IPS DF 4.7 (cell line): ENCODE measurements around the gene TRERF1.

ENCODE experiments used
- DNase-seq: peaks from one replicate; pipeline ENCODE4 v3.0.0-alpha.2; 2013; ENCODE audit warnings: low spot score; ENCODE audit errors: extremely low read depth

The TRERF1 gene

DNA sequence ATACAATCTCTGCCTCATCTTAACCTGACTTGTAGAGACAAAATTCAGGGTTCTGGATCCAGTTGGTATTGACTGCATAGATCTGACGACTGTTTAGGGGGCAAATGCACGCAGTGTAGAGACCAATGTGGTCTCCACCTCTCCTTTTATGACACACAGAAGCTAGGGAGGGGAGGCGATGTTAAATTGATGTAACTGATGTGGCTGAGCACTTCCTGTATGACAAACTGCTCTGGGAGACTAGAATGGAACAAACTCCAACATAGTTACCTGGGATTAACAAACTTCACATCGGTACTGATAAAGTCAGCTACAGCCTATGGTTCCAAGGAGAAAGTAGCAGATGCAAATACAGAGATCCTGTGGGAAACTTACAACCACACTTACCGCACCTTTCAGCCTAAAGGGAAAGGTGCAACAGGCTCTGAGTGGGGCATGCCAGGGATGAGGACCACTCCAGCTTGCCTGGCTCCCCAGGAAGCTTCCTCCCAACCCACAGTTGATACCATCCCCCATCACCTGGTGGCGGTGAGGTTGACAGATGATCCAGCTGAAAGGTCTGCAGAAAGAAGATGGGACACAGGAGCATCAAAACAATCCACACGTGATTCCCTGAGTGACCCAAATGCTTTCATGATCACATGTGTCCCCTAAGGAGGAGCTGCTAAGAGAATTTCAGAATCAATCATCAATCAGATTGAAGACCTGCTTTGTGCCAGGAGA is 173.4 kb downstream of the TRERF1 start:
- DNase-seq, result no peak

DNA sequence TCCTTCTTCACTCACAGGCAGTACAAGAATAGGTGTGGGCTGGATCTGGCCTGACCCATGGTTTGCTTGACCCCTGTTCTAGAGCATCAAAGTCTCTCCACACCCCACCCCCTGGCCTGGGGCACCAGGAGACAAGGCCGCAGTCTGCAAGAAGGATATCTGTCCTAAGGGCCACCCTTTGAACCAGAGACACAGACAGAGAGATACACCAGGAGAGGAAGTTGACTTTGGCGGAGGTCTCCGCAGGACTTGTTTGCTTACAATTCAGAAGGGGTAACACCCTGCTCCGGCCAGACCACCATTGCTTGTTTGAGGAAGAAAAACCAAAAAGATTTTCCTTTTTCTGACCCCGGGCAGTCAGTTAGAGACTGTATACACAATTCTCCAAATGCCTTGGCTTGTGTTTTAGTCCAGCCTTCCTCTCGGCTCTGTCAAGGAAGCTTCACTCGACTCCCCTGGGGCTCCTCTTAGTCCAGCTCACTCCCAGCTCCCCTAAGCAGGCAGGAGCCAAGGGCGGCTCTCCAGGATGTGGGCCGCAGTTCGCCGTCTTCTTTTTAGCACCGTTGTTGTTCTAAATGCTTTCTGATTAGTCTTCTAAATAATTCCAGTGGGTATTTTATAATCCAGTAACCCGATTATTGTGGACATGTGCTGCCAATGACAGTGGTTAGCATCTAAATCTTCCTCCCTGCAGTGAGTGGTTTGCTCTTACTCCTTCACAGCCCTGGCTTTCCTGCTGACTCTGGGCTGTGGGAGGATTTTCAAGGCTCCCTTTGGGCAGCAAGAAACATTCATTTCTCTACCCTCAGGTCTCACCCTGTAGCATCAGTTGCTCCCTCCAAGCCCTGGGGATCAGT is 175.5 kb downstream of the TRERF1 start:
- DNase-seq, result no peak

DNA sequence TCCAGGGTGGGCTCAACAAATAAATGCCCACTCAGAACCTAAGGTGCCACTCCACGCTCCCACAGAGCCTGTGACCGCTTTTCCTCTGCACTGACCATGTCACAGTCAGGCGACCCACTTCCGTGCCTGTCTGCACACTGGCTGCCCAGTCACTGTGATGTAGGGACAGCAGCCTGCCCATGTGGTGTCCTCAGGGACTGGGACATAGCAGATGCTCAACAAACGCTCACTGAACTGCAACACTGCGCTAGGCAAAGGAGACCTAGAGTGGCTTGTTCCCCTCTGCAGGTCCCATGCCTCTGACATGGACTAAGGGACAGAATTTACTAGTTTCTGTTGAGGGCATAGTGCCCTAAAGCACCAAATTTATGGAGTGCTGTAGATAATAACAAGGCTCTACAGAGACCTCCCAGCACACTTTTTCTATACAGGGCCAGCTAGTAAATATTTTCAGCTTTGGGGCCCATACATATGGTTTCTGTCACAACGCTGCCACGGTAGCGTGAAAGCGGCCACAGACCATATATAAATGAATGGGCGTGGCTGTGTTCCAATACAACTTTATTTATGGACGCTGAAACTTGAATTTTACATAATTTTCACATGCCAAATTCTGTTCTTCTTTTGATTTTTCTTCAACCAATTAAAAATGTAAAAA is 176.2 kb downstream of the TRERF1 start:
- no peak for DNase-seq

DNA sequence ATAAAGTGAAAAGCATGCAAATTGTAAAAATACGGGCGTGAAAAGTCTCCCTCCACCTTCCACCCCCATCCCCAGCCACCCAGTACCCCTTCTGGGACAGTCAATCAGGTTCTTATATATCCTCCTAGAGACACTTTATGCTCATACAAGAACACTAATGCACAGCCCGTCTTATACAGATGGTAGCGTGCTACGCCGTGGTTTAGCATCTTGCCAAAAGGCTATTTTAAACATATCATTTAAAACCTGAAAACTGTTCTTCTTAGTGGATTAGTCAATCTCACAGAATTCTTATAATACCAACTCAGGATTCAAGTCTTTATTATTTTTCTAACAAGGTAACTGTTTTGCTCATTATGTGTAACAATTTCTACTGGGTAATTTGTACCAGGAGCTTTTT is 176.8 kb downstream of the TRERF1 start:
- no peak for DNase-seq

DNA sequence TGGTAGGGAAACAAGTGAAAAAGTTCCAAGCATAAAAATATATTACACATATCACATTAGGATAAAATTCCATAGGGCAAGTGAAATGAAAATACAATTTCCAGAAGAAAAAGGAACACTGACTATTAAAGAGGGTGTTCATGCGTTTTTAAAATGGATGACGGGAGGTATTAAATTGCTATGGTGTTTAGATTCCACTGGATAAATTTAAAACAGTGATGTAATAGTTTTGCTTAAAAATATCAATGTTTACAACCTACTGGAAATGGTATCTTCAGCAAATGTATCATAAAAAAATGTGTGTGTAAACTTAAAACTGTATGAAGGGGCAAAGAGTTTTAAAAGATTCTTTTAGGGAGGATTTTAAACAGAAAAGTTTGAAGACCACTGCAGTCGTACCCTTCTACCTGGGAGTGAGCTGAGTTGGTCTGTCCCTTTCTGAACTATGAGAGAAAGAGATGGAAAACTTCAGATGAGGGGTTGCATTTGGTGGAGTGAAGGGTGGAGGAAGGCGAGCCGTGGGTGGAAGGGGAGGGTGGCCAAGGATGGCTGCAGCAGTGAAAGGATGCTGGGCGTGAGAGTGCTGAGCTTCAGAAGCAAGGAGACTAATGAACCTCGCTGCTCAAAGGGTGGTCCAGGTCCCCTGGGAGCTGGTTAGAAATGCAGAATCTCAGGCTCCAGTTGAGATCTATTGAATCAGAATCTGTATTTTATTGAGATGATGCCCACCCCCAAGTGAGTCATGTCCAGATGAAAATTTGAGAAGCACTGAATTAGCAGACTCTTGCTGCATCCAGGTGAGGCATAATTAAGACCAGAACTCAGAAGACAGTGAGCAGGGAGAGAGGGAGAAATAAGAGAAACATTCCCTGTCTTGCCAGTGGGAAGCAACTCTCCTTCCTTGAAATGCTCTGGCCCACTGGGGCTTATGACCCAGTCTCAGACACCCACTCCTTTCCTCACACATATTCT is 179.6 kb downstream of the TRERF1 start:
- DNase-seq, result no peak

DNA sequence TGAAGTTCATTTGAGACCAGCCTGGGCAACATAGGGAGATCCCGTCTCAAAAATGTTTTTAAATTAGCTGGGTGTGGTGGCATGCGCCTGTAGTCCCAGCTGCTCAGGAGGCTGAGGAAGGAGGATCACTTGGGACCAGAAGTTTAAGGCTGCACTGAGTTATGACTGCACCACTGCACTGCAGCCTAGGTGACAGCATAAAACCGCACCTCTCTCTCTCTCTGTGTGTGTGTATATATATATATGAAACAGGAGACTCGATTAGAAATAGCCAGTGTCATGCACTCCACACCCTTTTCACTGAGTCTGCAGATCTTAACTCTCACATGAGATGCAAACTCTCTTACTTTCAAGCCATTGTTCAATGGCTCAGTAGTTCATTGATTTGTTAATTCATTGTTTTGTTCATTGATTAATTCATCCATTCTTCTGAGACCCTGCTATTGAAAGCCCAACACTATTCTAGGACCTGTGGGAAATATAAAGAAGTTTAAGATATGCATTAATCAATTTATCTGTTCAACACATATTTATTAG is 181.7 kb downstream of the TRERF1 start:
- no peak for DNase-seq

DNA sequence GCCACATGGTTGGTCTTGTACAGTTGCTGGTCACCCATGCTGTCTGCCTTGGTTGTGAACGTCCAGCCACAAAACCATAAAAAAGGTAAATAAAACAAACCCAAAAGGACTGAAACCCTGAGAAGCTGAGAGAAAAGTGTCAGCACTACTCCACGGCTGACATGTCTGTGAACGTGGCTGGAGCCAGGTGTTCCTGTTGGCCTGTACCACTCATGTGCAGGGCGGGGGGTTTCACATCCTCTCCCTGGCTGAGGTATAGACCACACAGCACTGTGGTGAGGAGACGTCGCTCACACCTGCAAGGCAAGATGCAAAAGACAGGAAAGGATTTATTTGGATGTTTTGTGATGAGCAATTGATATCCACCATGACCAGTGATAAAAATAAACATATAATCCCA is 182.2 kb downstream of the TRERF1 start:
- DNase-seq, result no peak

DNA sequence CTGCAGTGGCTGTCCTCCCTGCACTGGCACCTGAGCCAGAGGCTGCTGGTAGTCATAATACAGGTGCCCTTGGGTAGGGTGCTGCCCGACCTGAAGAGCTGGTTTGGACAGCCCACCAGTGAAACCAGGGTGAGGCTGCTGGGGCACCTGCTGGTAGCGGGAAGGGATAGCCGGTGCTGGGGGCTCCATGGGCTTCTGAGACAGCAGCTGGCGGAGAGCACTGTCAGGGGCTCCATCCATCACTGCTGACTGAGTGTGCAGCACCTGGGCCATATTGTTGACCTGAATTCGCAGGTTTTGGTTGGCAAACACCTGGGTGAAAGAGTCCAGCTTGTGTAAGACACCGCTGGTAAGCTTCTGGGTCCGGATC is 182.9 kb downstream of the TRERF1 start:
- no peak for DNase-seq

DNA sequence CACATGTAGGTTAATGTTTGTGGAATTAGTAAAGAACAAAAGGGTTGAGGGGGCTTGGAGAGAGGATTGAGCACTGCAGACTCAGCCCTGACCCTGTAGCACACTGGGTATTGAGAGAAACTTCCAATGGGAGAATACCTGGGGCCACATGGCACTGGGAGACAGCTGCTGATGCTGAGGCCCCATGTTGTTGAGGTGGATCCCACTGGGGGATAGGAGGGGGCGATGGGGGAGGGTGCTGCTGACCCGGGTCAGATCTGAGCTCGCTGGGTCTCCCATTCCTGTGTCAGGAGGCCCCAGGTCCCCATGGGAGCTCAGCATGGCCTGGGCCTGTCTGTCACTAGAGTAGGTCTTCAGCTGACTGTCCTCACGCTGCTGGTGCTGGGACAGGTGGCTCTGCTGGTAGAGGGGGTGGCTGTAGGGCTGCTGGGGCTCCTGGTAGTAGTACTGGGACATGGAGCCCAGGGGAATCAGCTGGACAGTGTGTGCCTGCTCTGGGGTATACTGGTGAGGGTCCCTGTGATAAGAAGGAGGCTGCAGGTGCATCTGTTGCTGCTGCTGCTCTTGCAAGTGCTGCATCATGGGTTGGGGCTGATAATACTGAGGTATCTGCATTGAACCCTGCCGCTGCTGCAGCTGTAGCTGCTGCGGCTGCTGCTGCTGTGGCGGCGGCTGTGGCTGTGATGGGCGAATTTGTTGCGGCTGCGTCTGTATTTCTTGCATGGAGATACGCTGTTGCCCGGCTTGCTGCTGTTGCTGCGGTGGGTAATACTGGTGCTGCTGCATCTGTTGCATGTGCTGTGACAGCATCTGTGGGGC is 183.5 kb downstream of the TRERF1 start:
- no peak for DNase-seq

DNA sequence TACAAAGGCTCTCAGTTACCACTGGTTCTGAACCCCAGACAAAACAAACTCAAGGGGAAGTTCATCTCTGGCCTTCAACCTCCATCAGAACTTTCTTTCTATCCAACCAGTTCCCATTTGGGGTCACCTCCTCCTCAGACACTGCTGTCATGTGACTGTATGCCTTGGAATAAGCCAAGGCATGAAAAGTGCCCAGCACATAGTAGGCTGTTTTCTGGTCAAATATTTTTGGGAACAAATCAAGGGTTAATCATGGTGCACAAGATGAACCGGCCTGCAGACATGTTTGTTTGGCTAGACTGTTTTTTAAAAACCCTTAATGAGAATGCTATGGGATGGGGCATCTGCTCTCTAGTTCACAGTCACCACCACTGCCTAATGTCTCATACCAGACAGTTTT is 185.2 kb downstream of the TRERF1 start:
- no peak for DNase-seq

DNA sequence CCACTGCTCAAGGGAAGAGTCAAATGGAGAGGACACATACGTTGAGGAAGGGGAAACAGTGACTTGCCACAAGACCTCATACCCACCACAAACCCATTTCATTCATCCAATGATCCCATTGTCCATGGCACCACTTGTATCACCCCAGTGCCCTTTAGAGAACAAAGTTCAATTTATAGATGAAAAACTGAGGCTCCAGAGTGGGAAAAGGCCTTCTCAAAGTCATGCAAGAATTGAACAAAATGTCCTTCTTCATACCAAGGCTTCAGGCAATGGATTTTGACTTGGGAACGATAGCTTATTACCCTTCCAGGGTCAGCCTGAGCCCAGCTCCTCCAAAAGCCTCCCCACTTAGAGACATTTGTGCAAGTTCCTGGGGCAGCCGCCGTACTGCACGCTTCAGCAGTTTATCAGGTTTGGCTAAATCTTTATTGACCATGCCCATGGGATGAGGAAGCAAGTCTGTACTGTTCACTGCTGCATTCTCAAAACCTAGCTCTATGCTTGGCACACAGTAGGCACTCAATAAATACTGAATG is 186.8 kb downstream of the TRERF1 start:
- no peak for DNase-seq

DNA sequence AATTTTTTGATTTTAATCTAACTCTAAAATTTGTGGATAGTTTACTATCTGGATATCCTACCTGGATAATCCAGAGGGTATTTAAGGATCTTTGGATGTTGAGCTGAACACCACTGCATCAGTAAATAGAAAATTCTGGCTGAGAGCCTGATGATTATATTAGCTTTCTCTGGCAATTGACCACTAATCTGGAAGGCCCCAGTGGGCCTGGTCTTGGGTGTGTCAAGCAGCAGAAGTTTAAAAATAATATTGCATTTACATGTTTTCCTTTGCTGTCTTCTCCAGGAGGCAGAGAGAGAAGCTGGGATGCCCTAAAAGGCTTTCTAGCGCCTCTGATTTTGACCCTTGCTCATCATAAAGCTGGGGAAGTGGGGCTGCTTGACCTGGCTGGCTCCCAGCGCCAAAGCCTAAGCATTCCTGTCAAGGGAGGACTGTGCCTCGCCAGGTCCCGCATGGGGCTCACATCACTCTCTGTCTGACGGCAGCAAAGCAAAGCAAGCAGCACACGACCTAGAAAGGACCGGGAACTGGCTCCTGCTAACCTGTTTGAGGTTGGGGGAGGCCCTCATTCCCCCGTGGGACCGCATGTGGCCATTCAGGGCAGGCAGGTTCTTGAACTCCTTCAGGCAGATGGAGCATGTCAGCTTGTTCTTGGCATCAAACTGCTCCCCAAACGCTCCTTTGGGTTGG is 187.4 kb downstream of the TRERF1 start:
- DNase-seq, result no peak

DNA sequence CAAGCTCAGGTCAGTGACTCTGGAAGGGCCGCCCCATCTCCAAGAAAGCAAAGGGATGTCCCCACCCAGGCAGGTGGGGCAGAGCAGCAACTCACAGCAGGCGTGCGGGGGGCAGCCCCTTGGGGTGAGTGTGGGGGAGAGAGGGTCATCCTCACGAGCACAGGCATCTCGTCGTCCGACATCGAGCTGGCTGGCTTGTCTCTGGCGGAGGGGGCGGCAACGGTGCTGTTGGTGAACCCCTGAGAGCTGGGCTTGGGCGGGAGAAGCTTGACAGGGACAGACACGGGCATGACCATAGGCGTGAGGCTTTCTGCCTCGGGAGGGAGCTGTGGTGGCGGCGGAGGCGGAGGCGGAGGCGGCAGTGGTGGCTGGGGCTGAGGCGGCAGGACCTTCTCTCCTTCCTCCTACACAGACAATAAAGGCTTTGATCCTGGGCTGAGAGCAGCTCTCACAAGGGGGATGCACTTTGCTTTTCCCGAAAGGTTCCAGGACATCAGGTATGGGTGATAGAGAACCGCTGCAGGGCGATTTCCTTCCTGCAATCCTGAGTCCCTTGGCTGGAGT is 188.5 kb downstream of the TRERF1 start:
- DNase-seq, result no peak

DNA sequence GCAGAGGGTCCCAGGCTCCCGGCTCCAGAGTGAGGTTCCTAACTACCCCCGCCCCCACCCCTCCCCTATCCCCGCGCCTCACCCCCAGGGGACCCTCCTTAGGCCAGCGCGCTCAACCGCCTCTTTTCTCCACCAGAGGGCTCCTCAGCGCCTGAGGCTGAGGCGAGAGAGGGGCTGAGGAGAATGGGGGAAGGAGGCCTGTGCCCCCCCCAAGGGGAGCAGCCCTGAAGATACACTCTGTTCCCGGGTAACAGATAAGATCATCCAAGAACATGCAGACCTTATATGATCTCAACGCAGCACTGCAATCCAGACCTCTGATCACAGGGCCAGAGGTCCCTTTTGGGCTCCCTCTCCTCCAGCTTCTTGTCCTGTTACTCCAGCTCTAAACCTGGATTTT is 190.8 kb downstream of the TRERF1 start:
- DNase-seq, result no peak

DNA sequence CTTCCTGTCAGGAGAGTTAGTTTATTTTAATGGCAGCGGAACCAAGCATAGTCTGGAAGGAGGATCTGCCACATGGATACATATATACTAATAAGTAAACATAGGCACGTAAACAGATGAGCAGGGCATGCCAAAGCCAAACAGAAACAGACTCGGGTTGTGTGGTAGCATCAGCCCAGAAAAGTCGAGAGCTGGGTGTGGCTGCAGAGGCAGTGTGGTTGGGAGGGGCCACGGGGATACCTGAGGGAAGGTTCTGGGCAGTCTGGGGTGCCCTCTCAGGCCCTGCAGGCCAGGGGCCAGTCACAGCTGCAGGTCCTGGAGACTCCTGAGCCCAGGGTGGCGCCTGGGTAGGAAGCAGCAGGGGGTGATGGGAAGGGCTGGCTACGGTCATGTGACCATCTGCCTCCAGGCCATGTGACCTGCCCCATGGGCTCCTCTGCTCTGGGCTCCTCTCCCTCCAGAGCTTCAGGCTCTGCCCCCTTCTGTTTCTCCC is 191.3 kb downstream of the TRERF1 start:
- no peak for DNase-seq

DNA sequence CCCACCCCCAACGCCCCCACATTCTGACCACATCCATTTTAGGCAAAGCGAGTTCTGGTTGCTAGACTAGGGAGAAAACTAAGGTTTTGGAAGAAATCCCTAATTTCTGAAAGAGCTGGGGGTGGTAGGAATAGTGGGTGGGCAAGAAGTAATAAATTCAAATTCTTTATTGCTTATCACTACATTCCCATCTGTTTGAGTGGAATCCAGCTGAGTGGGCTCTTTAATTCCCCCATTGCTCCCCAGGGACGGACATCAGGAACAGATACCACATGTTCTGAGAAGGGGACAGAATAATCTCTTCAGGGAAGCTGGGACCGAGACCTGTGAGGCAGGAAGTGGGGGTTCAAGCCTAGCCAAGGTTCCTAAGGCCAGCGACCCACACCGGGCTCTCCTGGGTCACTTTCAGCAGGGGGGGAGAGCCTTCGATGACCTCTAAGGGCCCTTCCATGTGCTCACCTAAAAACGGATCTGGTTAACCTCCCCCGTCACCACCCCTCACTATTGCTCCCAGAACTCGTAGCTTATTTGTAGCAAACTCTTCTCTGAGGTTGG is 191.8 kb downstream of the TRERF1 start:
- no peak for DNase-seq

DNA sequence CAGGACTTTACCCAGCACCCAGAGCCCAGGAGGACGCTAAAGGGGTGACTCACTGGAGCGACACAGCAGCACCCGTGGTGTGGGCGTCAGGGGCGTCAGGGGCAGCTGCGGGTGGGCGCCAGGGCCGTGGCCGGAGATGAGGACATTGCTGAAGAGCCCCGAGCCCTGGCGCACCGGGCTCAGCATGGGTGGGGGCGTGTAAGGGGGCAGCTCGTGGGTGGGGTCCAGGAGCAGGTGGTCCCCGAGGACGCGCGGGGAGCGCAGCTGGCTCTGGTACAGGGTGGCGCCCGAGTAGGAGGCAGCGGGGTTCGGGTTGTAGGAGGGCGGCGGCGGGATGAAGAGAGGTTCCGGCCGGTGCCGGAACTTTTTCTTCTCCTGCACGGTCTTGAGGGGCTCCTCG is 192.4 kb downstream of the TRERF1 start:
- DNase-seq, result no peak

DNA sequence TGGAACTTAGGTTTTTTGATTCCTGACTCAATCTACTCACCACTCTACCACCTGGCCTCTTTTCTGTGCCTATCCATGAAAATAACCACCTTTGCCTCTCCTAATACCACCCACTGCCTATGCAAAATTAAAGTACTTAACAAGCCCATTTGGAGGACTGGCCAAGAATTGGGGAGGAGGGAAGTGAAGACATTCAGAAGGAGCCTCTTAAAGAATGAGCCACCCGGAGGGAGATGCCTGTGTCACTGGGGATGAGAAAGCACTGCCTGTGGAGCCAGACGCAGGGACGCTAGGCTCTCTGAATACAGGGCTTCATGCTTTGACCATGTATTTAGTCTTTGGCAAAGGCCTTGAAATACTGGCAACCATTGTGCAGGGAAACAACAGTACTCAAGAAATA is 194.1 kb downstream of the TRERF1 start:
- DNase-seq, result peak; percentile 69
